T-cell (primary cell): ENCODE measurements around the gene TTLL11. TPM values are rescaled to one million over a fixed set of nuclear protein-coding genes. Genes with fewer than 3 reads are reported as not detected.

Experiments used
- ATAC-seq, 4 experiments: fragments of 200-7000 bp in 3 of 4; fragments of 150-1000 bp in 1 of 4; cut with Tn5 transposase; replicated peaks in 1 of 4; 1 replicate in 3 of 4; 2 replicates in 1 of 4; pipeline ENCODE4 v1.10.0; 2021; ENCODE audit warnings: moderate library complexity in 3 of 4, mild to moderate bottlenecking in 2 of 4, moderate number of reproducible peaks in 1 of 4
- CTCF ChIA-PET, 2 donors: fragments of 300-600 bp; sonication (Branson Sonifier 250); formaldehyde crosslinking; loops; one replicate each; lab custom pipeline; 2022; ENCODE audit warnings: antibody characterized with exemption in 2 of 2; lab: Charles Lee
- POLR2A ChIA-PET, 2 donors: fragments of 300-600 bp; sonication (Branson Sonifier 250); formaldehyde crosslinking; loops; one replicate each; lab custom pipeline; 2022; ENCODE audit warnings: antibody characterized with exemption in 2 of 2; lab: Charles Lee
- DNase-seq, 35 experiments: peaks; one replicate each; pipeline versions ENCODE4 v3.0.0 to v3.0.0-alpha.2; 2013 to 2023
- H3K27ac ChIP-seq: one replicate; pipeline ENCODE4 v1.5.1; 2013; ENCODE audit warnings: low read length
- H3K27me3 ChIP-seq, 2 experiments: replicated peaks in 1 of 2; 1 replicate in 1 of 2; 2 replicates in 1 of 2; pipeline versions ENCODE4 v1.6.1 to v1.7.0; 2013; ENCODE audit warnings: low read length in 1 of 2, mixed read lengths in 1 of 2; ENCODE audit not compliant: control insufficient read depth in 2 of 2, insufficient read depth in 2 of 2; ENCODE audit errors: extremely low read depth in 1 of 2
- H3K36me3 ChIP-seq, 2 donors: 1 replicate in 1 of 2; 2 replicates in 1 of 2; pipeline versions ENCODE4 v1.6.1 to v1.7.0; 2013; ENCODE audit warnings: low read length in 1 of 2; ENCODE audit not compliant: control insufficient read depth in 2 of 2, insufficient read depth in 1 of 2; ENCODE audit errors: extremely low read depth in 1 of 2
- H3K4me1 ChIP-seq, 2 experiments: 1 replicate in 1 of 2; 2 replicates in 1 of 2; pipeline versions ENCODE4 v1.6.1 to v1.7.0; 2013; ENCODE audit warnings: low read length in 2 of 2, mixed read lengths in 1 of 2; ENCODE audit not compliant: insufficient read depth in 2 of 2, control insufficient read depth in 1 of 2; ENCODE audit errors: extremely low read depth in 1 of 2
- H3K4me3 ChIP-seq, 2 donors: 1 replicate in 1 of 2; 2 replicates in 1 of 2; pipeline versions ENCODE4 v1.5.1 to v1.7.0; 2013; ENCODE audit warnings: mild to moderate bottlenecking in 2 of 2, low read length in 1 of 2, moderate library complexity in 1 of 2; ENCODE audit not compliant: control insufficient read depth in 1 of 2; ENCODE audit errors: extremely low read depth in 1 of 2
- H3K9me3 ChIP-seq: 2 replicates; pipeline ENCODE4 v1.7.0; 2013
- H3K27ac Mint-ChIP-seq, 2 donors: one replicate each; pipeline ENCODE4 v1.8.0; 2020 to 2021; ENCODE audit warnings: mild to moderate bottlenecking in 2 of 2, mixed read lengths in 2 of 2
- H3K27me3 Mint-ChIP-seq, 2 donors: one replicate each; pipeline ENCODE4 v1.8.0; 2021 to 2022; ENCODE audit warnings: mixed read lengths in 2 of 2
- H3K36me3 Mint-ChIP-seq: one replicate; pipeline ENCODE4 v1.8.0; 2021; ENCODE audit warnings: mixed read lengths
- H3K4me1 Mint-ChIP-seq, 3 donors: one replicate each; pipeline ENCODE4 v1.8.0; 2020 to 2022; ENCODE audit warnings: mixed read lengths in 3 of 3, mild to moderate bottlenecking in 1 of 3
- H3K4me3 Mint-ChIP-seq, 3 donors: one replicate each; pipeline ENCODE4 v1.8.0; 2020 to 2022; ENCODE audit warnings: mild to moderate bottlenecking in 3 of 3, mixed read lengths in 3 of 3, moderate library complexity in 3 of 3
- H3K9me3 Mint-ChIP-seq, 3 donors: one replicate each; pipeline ENCODE4 v1.8.0; 2020 to 2022; ENCODE audit warnings: mixed read lengths in 3 of 3
- WGBS: methylation state at CpG from one replicate; pipeline ENCODE4 v1.1.5; 2013; ENCODE audit warnings: missing lambda C conversion rate; ENCODE audit not compliant: insufficient coverage; 5-methylcytosine and 5-hydroxymethylcytosine counted together
- total RNA-seq, 35 experiments: library from RNA in 6 of 35; stranded (reverse) in 6 of 35; fragments of 120-200 nt in 1 of 35; gene quantifications; one replicate each; pipeline versions ENCODE4 v1.2.1 to v1.2.4 and lab custom pipeline; 2013 to 2026

Gene TTLL11
- total RNA-seq, 5 donors from 2014 or later (not counting 1 experiment from before 2014, with no cell fraction given), result 3.4 to 4.8 (median 4.6) TPM

GRCh38 chr9:121851641-121852091 is 241.4 kb downstream of the TTLL11 start:
- Mint-ChIP-seq H3K36me3 (peaks cover 4% of the 10 kb centered on the region), H3K4me3 (no peak overlapping the region), H3K27me3 (no peaks in the 10 kb centered on the region), H3K9me3 (peaks cover 5 to 17% (median 8%) of the 10 kb centered on the region in 3 donors), H3K27ac (no peak overlapping the region), H3K4me1 (no peaks in the 10 kb centered on the region)
- no peak for ATAC-seq
- Histone ChIP-seq H3K4me1 (no peaks in the 10 kb centered on the region), H3K4me3 (no peak overlapping the region), H3K27ac (no peak overlapping the region), H3K27me3 (no peaks in the 10 kb centered on the region), H3K36me3 (no peaks in the 10 kb centered on the region), H3K9me3 (no peaks in the 10 kb centered on the region)
- ChIA-PET POLR2A (no interaction called here), CTCF (no interaction called here)
- WGBS, result 100% methylated on average over 5 of the region's 9 CpGs
- DNase-seq, result no peak

- Histone ChIP-seq H3K27me3 (no peaks in the 10 kb centered on the region), H3K27ac (no peak overlapping the region), H3K4me1 (no peaks in the 10 kb centered on the region), H3K36me3 (no peaks in the 10 kb centered on the region), H3K9me3 (no peaks in the 10 kb centered on the region), H3K4me3 (no peak overlapping the region)
- POLR2A ChIA-PET, result no interaction called here
- Mint-ChIP-seq H3K9me3 (peaks cover 5 to 28% (median 8%) of the 10 kb centered on the region in 3 donors), H3K4me3 (no peak overlapping the region), H3K27ac (no peak overlapping the region), H3K27me3 (no peaks in the 10 kb centered on the region), H3K4me1 (no peaks in the 10 kb centered on the region), H3K36me3 (peaks cover 7% of the 10 kb centered on the region)
- no peak for ATAC-seq
- DNase-seq, result no peak
- CTCF ChIA-PET, result interaction anchor here in 1 of 2 donors (0.6 kb wide), 1 partner anchor 1230 kb away, joined by 3 read pairs; no protein-coding TSS in a partner anchor
- WGBS, result 77% methylated on average over 2 of the region's 2 CpGs
Observed at GRCh38 chr9:121850366-121850765, 242.7 kb downstream of the TTLL11 start.

- Mint-ChIP-seq H3K4me1 (no peaks in the 10 kb centered on the region), H3K36me3 (peaks cover 7% of the 10 kb centered on the region), H3K4me3 (no peak overlapping the region), H3K27ac (no peak overlapping the region), H3K27me3 (no peaks in the 10 kb centered on the region), H3K9me3 (peaks cover 5 to 35% (median 13%) of the 10 kb centered on the region in 3 donors)
- no peak for DNase-seq
- no peaks in the 10 kb centered on the region for H3K9me3 ChIP-seq
- no peaks in the 10 kb centered on the region for H3K36me3 ChIP-seq
- no peaks in the 10 kb centered on the region for H3K27me3 ChIP-seq
- ATAC-seq, result no peak
- H3K4me3 ChIP-seq, result no peak overlapping the region
- POLR2A ChIA-PET, result no interaction called here
- H3K27ac ChIP-seq, result no peak overlapping the region
- no peaks in the 10 kb centered on the region for H3K4me1 ChIP-seq
- CTCF ChIA-PET, result interaction anchor here in 1 of 2 donors (0.6 kb wide), 1 partner anchor 1231 kb away, joined by 3 read pairs; no protein-coding TSS in a partner anchor
- WGBS, result no CpG with 5 or more reads among the region's 4 CpGs
Observed at GRCh38 chr9:121849554-121849953, 243.6 kb downstream of the TTLL11 start.

- no peak overlapping the region for H3K4me3 Mint-ChIP-seq
- H3K27me3 ChIP-seq, result peaks cover 0 to 1% of the 10 kb centered on the region in 2 experiments
- no CpG with 5 or more reads among the region's 2 CpGs for WGBS
Observed at GRCh38 chr9:121844562-121844961, 248.5 kb downstream of the TTLL11 start.

GRCh38 chr9:121844098-121844497 is 249.0 kb downstream of the TTLL11 start:
- Histone ChIP-seq H3K27ac (no peak overlapping the region), H3K27me3 (peaks cover 0 to 6% of the 10 kb centered on the region in 2 experiments), H3K4me3 (no peak overlapping the region), H3K36me3 (no peaks in the 10 kb centered on the region), H3K9me3 (no peaks in the 10 kb centered on the region), H3K4me1 (no peaks in the 10 kb centered on the region)
- no peak for ATAC-seq
- POLR2A ChIA-PET, result interaction anchor here in 1 of 2 donors (0.7 kb wide), 1 partner anchor 1575 kb away, joined by 3 read pairs; no protein-coding TSS in a partner anchor
- H3K27ac Mint-ChIP-seq, result no peak overlapping the region
- peaks cover 10 to 33% (median 17%) of the 10 kb centered on the region in 3 donors for H3K9me3 Mint-ChIP-seq
- no peaks in the 10 kb centered on the region for H3K27me3 Mint-ChIP-seq
- CTCF ChIA-PET, result no interaction called here
- no peak for DNase-seq
- H3K36me3 Mint-ChIP-seq, result peaks cover 11% of the 10 kb centered on the region
- no peaks in the 10 kb centered on the region for H3K4me1 Mint-ChIP-seq
- no peak overlapping the region for H3K4me3 Mint-ChIP-seq
- WGBS, result 71% methylated on average over 1 of the region's 2 CpGs

More at GRCh38 chr9:121844562-121844961, 248.5 kb downstream of the TTLL11 start:
- no peaks in the 10 kb centered on the region for H3K36me3 ChIP-seq
- Mint-ChIP-seq H3K36me3 (peaks cover 13% of the 10 kb centered on the region), H3K27ac (no peak overlapping the region), H3K27me3 (no peaks in the 10 kb centered on the region), H3K9me3 (peaks cover 10 to 37% (median 17%) of the 10 kb centered on the region in 3 donors), H3K4me1 (no peaks in the 10 kb centered on the region)
- ChIA-PET POLR2A (interaction anchor here in 1 of 2 donors (0.7 kb wide), 1 partner anchor 1574 kb away, joined by 3 read pairs; no protein-coding TSS in a partner anchor), CTCF (no interaction called here)
- H3K27ac ChIP-seq, result no peak overlapping the region
- H3K4me3 ChIP-seq, result no peak overlapping the region
- DNase-seq (no peak), ATAC-seq (no peak)
- no peaks in the 10 kb centered on the region for H3K4me1 ChIP-seq
- H3K9me3 ChIP-seq, result no peaks in the 10 kb centered on the region

- Histone ChIP-seq H3K27me3 (peaks cover 0 to 8% of the 10 kb centered on the region in 2 experiments), H3K36me3 (no peaks in the 10 kb centered on the region), H3K27ac (no peak overlapping the region), H3K4me1 (no peaks in the 10 kb centered on the region), H3K4me3 (no peak overlapping the region), H3K9me3 (no peaks in the 10 kb centered on the region)
- no peak overlapping the region for H3K27ac Mint-ChIP-seq
- no peaks in the 10 kb centered on the region for H3K27me3 Mint-ChIP-seq
- H3K4me1 Mint-ChIP-seq, result no peaks in the 10 kb centered on the region
- peaks cover 9% of the 10 kb centered on the region for H3K36me3 Mint-ChIP-seq
- H3K9me3 Mint-ChIP-seq, result peaks cover 5 to 25% (median 9%) of the 10 kb centered on the region in 3 donors
- no peak for DNase-seq
- POLR2A ChIA-PET, result interaction anchor here in 1 of 2 donors (0.6 kb wide), 1 partner anchor 10 kb away, joined by 3 read pairs; no protein-coding TSS in a partner anchor
- H3K4me3 Mint-ChIP-seq, result no peak overlapping the region
- CTCF ChIA-PET, result no interaction called here
- WGBS, result 83% methylated on average over 1 of the region's 2 CpGs
- no peak for ATAC-seq
Observed at GRCh38 chr9:121842612-121842978, 250.5 kb downstream of the TTLL11 start.
